ENCODE results near the gene WSCD1.
A peak's percentile ranks its signal among the peaks of the same experiment; 100 is the strongest.

- TF ChIP-seq REST (IDR thresholded peaks at IDR 0.05; ENCODE audit: insufficient read depth in 1 of 2, low read depth in 2 of 2, low read length in 2 of 2): no peak
- no peak for TF ChIP-seq TAF1 (IDR thresholded peaks at IDR 0.05; ENCODE audit: borderline replicate concordance, insufficient read depth, low read length)
- peak; percentile 13; the same call in 1 of the 2 replicates for TF ChIP-seq POLR2AphosphoS5 (IDR thresholded peaks at IDR 0.05; ENCODE audit: low read depth, low read length)
- TF ChIP-seq FOXP2 (optimal IDR thresholded peaks at IDR 0.05; ENCODE audit: borderline replicate concordance, extremely low read depth, extremely low read length, insufficient read depth): no peak
Measured at GRCh38 chr17:6070913-6071511, 833 bp downstream of the WSCD1 start.
